GM12865 (cell line): Measurements from ENCODE around the gene GDPD5.
A peak's percentile ranks its signal among the peaks of the same experiment; 100 is the strongest.

Experiments
- DNase-seq: peaks from one replicate; pipeline ENCODE4 v3.0.0; 2010; ENCODE audit warnings: low read depth
- H3K4me3 ChIP-seq: 2 replicates; pipeline ENCODE4 v1.5.1; 2011; ENCODE audit warnings: mild to moderate bottlenecking, low read depth, low read length, control low read depth
- CTCF ChIP-seq: IDR thresholded peaks from 2 replicates; pipeline ENCODE4 v1.5.1; 2011; ENCODE audit warnings: low read length, control low read depth, low read depth, inconsistent platforms; ENCODE audit not compliant: insufficient read depth; ENCODE audit errors: missing control alignments

GDPD5 gene

GRCh38 chr11:75432911-75433321 lies 92.8 kb downstream of the GDPD5 start, which contains the start of gene KLHL35:
TSS of gene KLHL35 (minus strand) at chr11:75433203. CDS start at chr11:75430629, 2,574 bp downstream.
- TF ChIP-seq CTCF = no peak
- no peak for DNase-seq
- H3K4me3 ChIP-seq = no peak within 1 kb of the TSS

GRCh38 chr11:75431533-75432525 lies 93.9 kb downstream of the GDPD5 start:
- TF ChIP-seq CTCF = no peak
- no peak for DNase-seq
- H3K4me3 ChIP-seq = no peak overlapping the region

- DNase-seq = no peak
- H3K4me3 ChIP-seq = peak overlapping the region; percentile 26
- TF ChIP-seq CTCF = no peak
These were observed 94.8 kb downstream of the GDPD5 start for GRCh38 chr11:75430714-75431532.

GRCh38 chr11:75429902-75430713 lies 95.6 kb downstream of the GDPD5 start:
- peak; percentile 67 for DNase-seq
- no peak for TF ChIP-seq CTCF
- H3K4me3 ChIP-seq = peak overlapping the region; percentile 26

GRCh38 chr11:75429641-75429901 lies 96.2 kb downstream of the GDPD5 start:
- H3K4me3 ChIP-seq = no peak overlapping the region
- DNase-seq = no peak
- TF ChIP-seq CTCF = no peak

GRCh38 chr11:75428989-75429640 lies 96.6 kb downstream of the GDPD5 start:
- no peak overlapping the region for H3K4me3 ChIP-seq
- no peak for TF ChIP-seq CTCF
- DNase-seq = no peak
